IPS-15b (cell line): ENCODE data around the gene PLCB1.
"Not testable (repeated sequence)": the region's sequence is repeated elsewhere in the genome, so short reads cannot be mapped to it uniquely, and the experiment has no call there.

ENCODE experiments used
- H3K27me3 ChIP-seq: one replicate; pipeline ENCODE4 v1.6.1; 2013; ENCODE audit warnings: low read length; ENCODE audit not compliant: control insufficient read depth, insufficient read depth
- H3K36me3 ChIP-seq: one replicate; pipeline ENCODE4 v1.6.1; 2013; ENCODE audit warnings: low read length; ENCODE audit not compliant: control insufficient read depth, insufficient read depth
- H3K4me1 ChIP-seq: one replicate; pipeline ENCODE4 v1.6.1; 2013; ENCODE audit warnings: mild to moderate bottlenecking, low read length; ENCODE audit not compliant: control insufficient read depth, insufficient read depth
- H3K4me3 ChIP-seq: one replicate; pipeline ENCODE4 v1.5.1; 2013; ENCODE audit warnings: low read depth, low read length
- H3K9ac ChIP-seq: one replicate; pipeline ENCODE4 v1.6.1; 2013; ENCODE audit warnings: low read depth, mild to moderate bottlenecking, low read length
- H3K9me3 ChIP-seq: one replicate; pipeline ENCODE4 v1.6.1; 2013; ENCODE audit warnings: mild to moderate bottlenecking, low read length; ENCODE audit not compliant: control insufficient read depth, insufficient read depth

The PLCB1 gene

GRCh38 chr20:8851919-8852318, 719.9 kb downstream of the PLCB1 start:
- H3K36me3 ChIP-seq, H3K9me3 ChIP-seq, H3K4me1 ChIP-seq, H3K27me3 ChIP-seq, H3K4me3 ChIP-seq, H3K9ac ChIP-seq: not testable (repeated sequence)

GRCh38 chr20:8853211-8853610, 721.1 kb downstream of the PLCB1 start:
- H3K27me3 ChIP-seq, H3K9me3 ChIP-seq, H3K4me3 ChIP-seq, H3K4me1 ChIP-seq, H3K36me3 ChIP-seq, H3K9ac ChIP-seq: not testable (repeated sequence)

DNA sequence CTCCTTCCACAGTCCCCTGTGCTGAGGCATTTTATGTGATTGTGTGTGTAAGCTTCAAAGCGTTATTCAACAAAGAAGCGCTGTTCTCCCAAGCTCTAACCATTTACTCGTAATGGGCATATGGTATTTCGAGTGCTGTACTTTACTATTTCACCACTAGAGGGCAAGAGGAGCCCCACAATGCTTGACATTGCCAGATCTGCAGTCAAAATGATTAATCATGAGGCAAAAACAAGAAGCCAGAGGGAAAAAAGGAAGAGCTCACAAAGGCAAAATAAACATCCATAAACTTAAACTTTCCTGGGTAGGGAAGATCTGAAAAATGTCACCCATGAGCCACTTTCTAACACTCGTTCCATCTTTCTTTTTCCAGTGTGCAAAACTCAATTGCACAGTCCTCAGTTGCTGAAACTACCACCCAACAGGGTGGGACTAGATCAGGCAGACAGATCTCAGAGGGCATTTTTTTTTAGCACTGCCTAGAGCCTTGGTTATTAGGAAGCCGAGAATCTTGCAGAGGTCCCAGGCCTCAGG, 721.8 kb downstream of the PLCB1 start:
- no peaks in the 10 kb centered on the region for H3K36me3 ChIP-seq
- no peaks in the 10 kb centered on the region for H3K27me3 ChIP-seq
- peaks cover 7% of the 10 kb centered on the region for H3K4me1 ChIP-seq
- no peaks in the 10 kb centered on the region for H3K9me3 ChIP-seq
- no peak overlapping the region for H3K9ac ChIP-seq
- no peak overlapping the region for H3K4me3 ChIP-seq

DNA sequence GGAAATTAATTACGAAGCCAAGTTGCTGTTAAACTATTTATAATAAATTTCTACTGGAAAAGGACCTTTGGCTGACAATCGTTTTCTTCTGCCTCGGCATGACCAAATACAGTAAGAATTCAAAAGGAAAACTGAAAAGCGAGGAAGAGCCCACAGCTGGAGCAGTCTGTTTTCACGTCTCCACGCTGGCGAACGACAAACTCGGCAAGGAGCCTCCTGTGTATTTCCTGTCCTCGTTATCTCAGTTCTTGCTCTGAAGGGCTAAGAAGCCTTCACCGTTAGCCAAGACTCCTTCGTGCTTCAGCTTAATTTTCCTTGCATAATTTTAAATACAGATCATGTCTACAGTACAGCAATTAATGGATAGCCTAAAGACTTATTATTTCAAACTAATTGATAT, 722.5 kb downstream of the PLCB1 start:
- H3K4me3 ChIP-seq, result no peak overlapping the region
- H3K9ac ChIP-seq, result no peak overlapping the region
- no peaks in the 10 kb centered on the region for H3K27me3 ChIP-seq
- peaks cover 7% of the 10 kb centered on the region for H3K4me1 ChIP-seq
- H3K9me3 ChIP-seq, result no peaks in the 10 kb centered on the region
- no peaks in the 10 kb centered on the region for H3K36me3 ChIP-seq

GRCh38 chr20:8855315-8855714, 723.2 kb downstream of the PLCB1 start:
- no peaks in the 10 kb centered on the region for H3K9me3 ChIP-seq
- H3K36me3 ChIP-seq, result no peaks in the 10 kb centered on the region
- no peaks in the 10 kb centered on the region for H3K27me3 ChIP-seq
- H3K4me3 ChIP-seq, result no peak overlapping the region
- H3K9ac ChIP-seq, result no peak overlapping the region
- peaks cover 7% of the 10 kb centered on the region for H3K4me1 ChIP-seq

DNA sequence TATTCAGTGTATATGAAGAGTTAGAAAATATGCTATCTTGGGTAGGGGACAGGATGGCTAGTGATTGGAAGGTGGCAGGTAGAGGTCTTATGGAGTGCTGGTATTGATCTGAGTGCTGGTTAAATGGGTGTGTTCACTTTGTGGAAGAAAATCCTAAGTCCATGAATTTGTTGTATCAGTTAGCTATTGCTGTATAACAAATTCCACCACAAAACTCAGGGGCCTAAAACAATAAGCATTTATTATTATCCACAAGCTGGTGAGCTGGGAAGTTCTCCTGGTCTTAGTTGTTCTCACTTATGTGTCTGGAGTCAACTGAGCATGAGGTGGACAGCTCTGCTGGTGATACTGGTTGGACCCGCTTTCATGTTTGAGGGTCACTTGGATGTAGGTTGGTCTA, 724.6 kb downstream of the PLCB1 start:
- Histone ChIP-seq H3K9ac (no peak overlapping the region), H3K4me1 (peaks cover 7% of the 10 kb centered on the region), H3K9me3 (no peaks in the 10 kb centered on the region), H3K4me3 (no peak overlapping the region), H3K36me3 (no peaks in the 10 kb centered on the region), H3K27me3 (no peaks in the 10 kb centered on the region)

GRCh38 chr20:8858181-8858787, 726.2 kb downstream of the PLCB1 start:
- H3K9ac ChIP-seq, result no peak overlapping the region
- no peaks in the 10 kb centered on the region for H3K9me3 ChIP-seq
- no peak overlapping the region for H3K4me3 ChIP-seq
- peaks cover 11% of the 10 kb centered on the region for H3K4me1 ChIP-seq
- no peaks in the 10 kb centered on the region for H3K36me3 ChIP-seq
- H3K27me3 ChIP-seq, result no peaks in the 10 kb centered on the region

GRCh38 chr20:8860011-8860495, 728.0 kb downstream of the PLCB1 start:
- Histone ChIP-seq H3K9ac (no peak overlapping the region), H3K27me3 (no peaks in the 10 kb centered on the region), H3K36me3 (no peaks in the 10 kb centered on the region), H3K4me1 (peaks cover 4% of the 10 kb centered on the region), H3K9me3 (no peaks in the 10 kb centered on the region), H3K4me3 (no peak overlapping the region)

DNA sequence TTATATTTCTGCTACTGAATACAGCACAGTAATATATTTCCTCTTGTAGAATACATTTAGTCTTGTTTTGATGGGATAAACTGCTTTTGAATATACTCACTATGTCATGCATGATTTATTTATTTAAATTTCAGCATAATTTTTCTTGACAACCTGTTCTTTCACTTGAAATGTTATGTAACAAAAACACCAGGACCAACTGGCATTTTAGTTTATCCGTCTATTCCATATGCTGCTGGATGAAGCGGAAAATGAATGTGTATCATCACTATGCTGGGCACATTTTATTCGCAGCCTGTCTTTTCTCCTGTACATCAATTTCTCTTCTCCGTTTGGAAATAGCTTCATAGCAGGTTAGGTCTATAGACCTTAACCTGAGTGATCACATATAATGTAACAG, 730.0 kb downstream of the PLCB1 start:
- H3K9me3 ChIP-seq, result no peaks in the 10 kb centered on the region
- no peak overlapping the region for H3K4me3 ChIP-seq
- H3K4me1 ChIP-seq, result peaks cover 6% of the 10 kb centered on the region
- no peaks in the 10 kb centered on the region for H3K27me3 ChIP-seq
- H3K9ac ChIP-seq, result no peak overlapping the region
- no peaks in the 10 kb centered on the region for H3K36me3 ChIP-seq

DNA sequence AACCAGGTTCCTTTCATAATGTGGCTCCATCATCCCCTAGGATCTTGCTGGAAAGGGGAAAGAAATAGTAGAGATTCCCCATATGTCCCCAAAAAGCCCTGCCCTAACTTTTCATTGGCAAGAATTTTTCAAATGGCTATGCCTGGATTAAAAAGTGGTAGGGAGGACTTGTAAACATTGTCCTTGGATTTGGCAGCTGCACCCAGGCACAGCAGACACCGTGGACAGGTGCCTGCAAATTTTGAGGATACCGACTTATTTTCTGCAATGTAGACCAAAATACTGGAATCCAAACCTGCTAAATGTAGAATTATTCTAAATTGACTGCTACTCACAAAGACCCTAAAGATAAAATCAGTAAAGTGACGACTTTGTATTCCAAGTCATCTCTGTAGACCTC, 733.6 kb downstream of the PLCB1 start:
- no peaks in the 10 kb centered on the region for H3K36me3 ChIP-seq

GRCh38 chr20:8867038-8867740, 735.1 kb downstream of the PLCB1 start:
- no peaks in the 10 kb centered on the region for H3K36me3 ChIP-seq
- H3K9ac ChIP-seq, result no peak overlapping the region

More for the DNA sequence above, 733.6 kb downstream of the PLCB1 start:
- Histone ChIP-seq H3K4me3 (no peak overlapping the region), H3K9ac (no peak overlapping the region), H3K4me1 (peaks cover 7% of the 10 kb centered on the region), H3K27me3 (no peaks in the 10 kb centered on the region), H3K9me3 (no peaks in the 10 kb centered on the region)

DNA sequence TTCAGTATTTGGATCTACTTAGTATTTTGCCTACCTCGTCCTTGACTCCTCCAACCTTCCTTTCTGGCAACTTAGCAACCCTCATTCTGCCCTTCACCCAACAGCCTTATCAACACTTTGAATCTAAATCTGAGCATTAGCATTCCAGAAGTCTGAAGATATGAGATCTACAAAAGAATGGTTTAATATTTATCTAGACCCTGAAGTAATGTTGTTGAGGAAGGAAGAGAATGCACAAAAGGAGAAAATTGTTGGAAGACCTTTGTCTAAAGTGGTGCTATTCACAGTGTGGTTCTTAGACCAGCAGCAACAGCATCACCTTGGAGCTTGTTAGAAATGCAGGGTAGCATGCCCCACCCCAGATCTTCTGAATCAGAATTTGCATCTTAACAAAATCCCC, 738.6 kb downstream of the PLCB1 start:
- H3K9ac ChIP-seq, result no peak overlapping the region
- peaks cover 3% of the 10 kb centered on the region for H3K4me1 ChIP-seq
- no peaks in the 10 kb centered on the region for H3K36me3 ChIP-seq
- H3K9me3 ChIP-seq, result no peaks in the 10 kb centered on the region
- H3K4me3 ChIP-seq, result no peak overlapping the region
- no peaks in the 10 kb centered on the region for H3K27me3 ChIP-seq

More at GRCh38 chr20:8867038-8867740, 735.1 kb downstream of the PLCB1 start:
- Histone ChIP-seq H3K4me1 (peaks cover 7% of the 10 kb centered on the region), H3K27me3 (no peaks in the 10 kb centered on the region), H3K9me3 (no peaks in the 10 kb centered on the region), H3K4me3 (no peak overlapping the region)
